Measurements from ENCODE around the gene DPPA3. TPM values are rescaled to one million over a fixed set of nuclear protein-coding genes. Genes with fewer than 3 reads are reported as not detected.
A peak's percentile ranks its signal among the peaks of the same experiment; 100 is the strongest.
"Not testable (repeated sequence)": the region's sequence is repeated elsewhere in the genome, so short reads cannot be mapped to it uniquely, and the experiment has no call there.

DPPA3 gene
- total and polyA plus RNA-seq, 2 of the 8 experiments (the other 6 are each of a cell fraction or from before 2014, with no cell fraction given) = 0.30 to 1.2 TPM

GRCh38 chr12:7730984-7731383, 19.8 kb downstream of the DPPA3 start:
- H3K4me2 ChIP-seq (ENCODE audit: insufficient read depth in 1 of 2, low read depth in 2 of 2, low read length in 2 of 2); H2BK120ac ChIP-seq (replicated peaks; ENCODE audit: low read depth, low read length); H3K36me3 ChIP-seq (ENCODE audit: control insufficient read depth in 2 of 4, insufficient read depth in 4 of 4, low read length in 3 of 4); H4K20me1 ChIP-seq (replicated peaks in 1 of 2; ENCODE audit: control insufficient read depth in 1 of 2, insufficient read depth in 2 of 2, low read length in 2 of 2); H3K4me1 ChIP-seq (replicated peaks in 1 of 4; ENCODE audit: control insufficient read depth in 3 of 4, insufficient read depth in 4 of 4, low read length in 3 of 4); H4K5ac ChIP-seq (ENCODE audit: insufficient read length, low read depth, low read length); H4K91ac ChIP-seq (replicated peaks; ENCODE audit: insufficient read length, low read length); H3K56ac ChIP-seq (replicated peaks; ENCODE audit: insufficient read length, low read depth, low read length); H3K23me2 ChIP-seq (ENCODE audit: low read depth, low read length); FAIRE-seq; H3K4me3 ChIP-seq (ENCODE audit: extremely low read depth in 1 of 4, insufficient read depth in 2 of 4, low read depth in 3 of 4, low read length in 4 of 4); H2BK12ac ChIP-seq (ENCODE audit: low read depth, low read length); H3K79me1 ChIP-seq (ENCODE audit: low read depth, low read length); H2BK15ac ChIP-seq (ENCODE audit: low read length); H3K27ac ChIP-seq (ENCODE audit: low read depth, low read length); H3K27me3 ChIP-seq (replicated peaks in 1 of 4; ENCODE audit: control insufficient read depth in 3 of 4, extremely low read depth in 1 of 4, insufficient read depth in 3 of 4, low read length in 3 of 4); H3K23ac ChIP-seq (ENCODE audit: insufficient read length); H2BK20ac ChIP-seq (ENCODE audit: low read length); H3K79me2 ChIP-seq (ENCODE audit: control insufficient read depth in 1 of 2, insufficient read depth in 2 of 2, low read length in 2 of 2); H4K8ac ChIP-seq (ENCODE audit: extremely low read depth, insufficient read depth, low read length); H3K9ac ChIP-seq (replicated peaks in 1 of 4; ENCODE audit: extremely low read depth in 1 of 4, low read depth in 3 of 4, low read length in 3 of 4); H2AK5ac ChIP-seq (ENCODE audit: low read depth, low read length); H3K14ac ChIP-seq (ENCODE audit: insufficient read length); H3K4ac ChIP-seq (replicated peaks; ENCODE audit: insufficient read length, low read depth, low read length); H2BK5ac ChIP-seq (ENCODE audit: low read depth, low read length); H3K18ac ChIP-seq (ENCODE audit: extremely low read depth, low read length); H3K9me3 ChIP-seq (ENCODE audit: insufficient read depth in 2 of 2, low read depth in 1 of 2, low read length in 1 of 2); DNase-seq (ENCODE audit: low read depth in 1 of 2, low spot score in 2 of 2): not testable (repeated sequence)
- ChIA-PET CTCF (ENCODE audit: partially characterized antibody) (interaction anchor here (1.1 to 1.8 kb wide), 4 partner anchors 15 to 76 kb away, joined by 4 to 8 read pairs (median 6); partner anchors contain the start of gene CLEC4C), POLR2A (ENCODE audit: partially characterized antibody) (interaction anchor here (0.7 kb wide), 2 partner anchors 57 to 93 kb away, joined by 4 to 5 read pairs; no protein-coding TSS in a partner anchor)
- peak overlapping the region; percentile 3; the same call in 1 of the 2 replicates for H2AFZ ChIP-seq (ENCODE audit: low read length)
